GM15510 (cell line): Measurements from ENCODE around the gene S100A10.

Experiments
- POLR2A ChIP-seq: IDR thresholded peaks from 3 replicates; pipeline ENCODE4 v1.6.1; 2011; ENCODE audit warnings: borderline replicate concordance; ENCODE audit not compliant: insufficient read length; ENCODE audit errors: extremely low read depth

Gene S100A10

GRCh38 chr1:151995774-151996173 lies 2.1 kb upstream of the S100A10 start:
- TF ChIP-seq POLR2A = no peak

DNA sequence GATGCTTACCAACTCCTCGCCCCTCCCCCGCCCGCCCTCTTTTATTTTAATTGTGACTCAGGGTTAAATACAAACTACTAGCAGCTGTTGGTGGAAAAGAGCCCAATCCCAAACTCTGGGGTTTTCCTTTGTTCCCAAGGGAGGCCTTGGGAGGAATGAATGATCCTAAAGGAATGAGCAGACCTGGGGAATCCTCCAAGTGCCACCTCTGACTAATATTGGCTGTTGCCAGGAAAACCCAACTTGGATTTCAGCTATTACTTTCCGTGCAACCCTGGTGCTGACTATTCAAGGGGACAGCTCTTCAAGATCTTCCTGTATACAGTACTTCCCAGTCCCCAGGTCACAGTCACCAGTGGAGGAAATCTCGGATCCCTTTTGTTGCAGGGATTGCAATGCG lies 1.3 kb upstream of the S100A10 start:
- no peak for TF ChIP-seq POLR2A

DNA sequence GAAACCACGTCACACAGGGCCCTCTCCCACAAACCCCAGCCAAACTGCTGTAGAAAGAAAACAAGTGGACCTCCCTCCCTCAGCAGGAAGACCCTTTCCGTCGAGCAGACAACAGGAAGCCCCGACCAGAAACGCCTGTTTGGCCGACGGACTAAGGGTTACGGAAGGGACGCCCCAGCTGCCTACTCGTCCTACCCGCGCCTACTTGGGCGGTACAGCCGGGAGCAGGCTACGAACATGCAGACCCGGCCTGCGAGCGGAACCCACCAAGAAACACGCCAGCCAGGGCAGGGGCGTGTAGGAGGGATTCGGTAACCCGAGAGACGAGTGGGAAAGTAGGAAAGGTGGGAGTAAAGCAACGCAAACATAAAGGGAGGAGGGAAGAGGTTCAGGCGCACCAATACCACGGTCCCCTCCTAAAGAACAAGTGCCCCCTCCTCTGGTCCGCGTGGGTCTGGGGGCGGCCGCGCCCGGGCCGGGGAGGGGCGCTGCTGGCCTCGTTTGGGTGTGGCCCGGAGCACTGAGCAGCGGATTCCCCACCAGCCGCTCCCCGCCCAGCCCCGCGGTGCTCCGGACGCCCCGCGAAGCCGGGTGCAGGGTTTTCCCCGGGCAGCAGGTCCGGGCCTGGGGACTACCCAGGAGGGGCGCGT lies 450 bp downstream of the S100A10 start:
- TF ChIP-seq POLR2A = no peak

DNA sequence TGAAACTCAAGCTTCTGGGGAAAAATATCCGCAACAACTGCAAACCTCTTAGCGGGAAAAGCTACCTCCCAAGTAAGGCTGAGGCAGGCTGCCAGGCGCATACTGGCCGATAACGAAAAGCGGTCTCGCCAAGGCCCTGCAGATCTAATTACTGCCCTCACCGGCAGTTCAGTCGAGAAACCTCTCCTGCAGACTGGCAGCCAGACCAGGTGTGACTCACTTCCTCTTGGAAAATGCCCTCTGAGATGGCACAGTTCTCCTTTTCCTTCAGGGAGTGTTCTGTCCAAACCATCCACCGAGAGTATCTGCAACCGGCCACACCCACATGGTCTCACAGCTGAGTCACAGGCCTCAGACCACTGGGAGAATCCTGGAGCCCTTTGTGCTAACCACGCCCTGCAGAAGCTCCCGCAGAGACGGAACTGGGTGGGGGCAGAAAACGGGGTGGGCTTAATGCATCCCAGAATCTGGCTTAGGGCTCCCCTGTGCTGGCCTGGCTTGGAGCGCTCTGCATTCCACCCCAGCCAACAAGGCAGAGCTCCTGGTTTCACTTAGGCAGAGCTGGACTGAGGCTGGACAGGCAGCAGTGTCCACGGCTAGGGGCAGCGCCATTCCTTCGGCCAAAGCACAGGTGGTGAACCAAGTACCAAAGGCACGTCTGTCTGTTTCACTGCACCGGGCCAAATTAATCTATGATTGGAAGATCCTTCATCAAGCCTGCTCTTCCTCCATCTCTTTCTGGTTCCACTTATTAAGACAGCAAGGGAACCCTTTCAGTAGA lies 1.2 kb downstream of the S100A10 start:
- TF ChIP-seq POLR2A = no peak

DNA sequence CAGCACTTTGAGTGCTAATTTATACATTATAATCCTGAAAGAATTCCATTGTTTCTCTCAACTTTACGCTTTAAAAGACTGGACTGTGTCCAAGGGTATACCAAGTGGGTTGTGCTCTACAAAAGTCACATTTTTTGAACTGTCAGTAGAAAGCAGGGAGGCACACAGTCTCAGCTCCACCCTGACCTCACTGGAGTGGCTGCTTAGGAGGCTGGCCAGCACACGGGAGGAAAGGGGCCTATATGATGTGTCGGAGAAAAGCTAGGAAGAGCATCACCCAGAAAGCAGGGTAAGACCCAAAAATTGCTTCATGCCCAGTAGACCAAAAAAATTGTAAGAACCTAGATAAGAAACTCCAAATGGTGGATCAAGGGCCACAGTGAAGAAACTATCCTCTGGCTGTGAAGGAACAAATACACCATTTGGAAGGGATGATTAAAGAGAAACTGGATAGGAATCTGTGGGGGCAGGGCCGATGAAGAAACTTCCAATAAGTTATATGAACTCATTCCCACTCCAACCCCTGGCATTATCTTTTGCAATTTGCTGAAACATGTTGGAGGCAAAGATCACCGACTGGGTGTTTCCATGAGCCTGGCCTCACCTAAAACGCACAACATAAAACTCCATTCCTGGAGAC lies 1.9 kb downstream of the S100A10 start:
- no peak for TF ChIP-seq POLR2A

DNA sequence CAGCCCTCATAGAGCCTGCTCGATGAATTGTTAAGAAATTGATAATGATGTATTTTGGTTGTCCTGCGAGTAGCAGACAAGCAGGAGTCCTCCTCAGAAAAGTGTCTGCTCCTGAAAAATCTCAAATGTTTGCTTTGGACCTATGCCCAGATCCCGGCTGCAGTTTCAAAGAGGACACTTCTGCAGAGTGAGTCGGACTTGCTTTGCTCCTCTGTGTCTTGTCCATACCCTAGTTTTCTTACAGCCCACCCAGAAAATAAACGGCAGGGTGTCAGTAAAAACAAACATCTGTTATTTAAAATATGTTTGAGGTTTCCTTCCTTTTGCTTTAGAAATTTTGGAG lies 2.8 kb downstream of the S100A10 start:
- TF ChIP-seq POLR2A = no peak

GRCh38 chr1:151990058-151990855 lies 3.4 kb downstream of the S100A10 start:
- TF ChIP-seq POLR2A = no peak

GRCh38 chr1:151989211-151989862 lies 4.3 kb downstream of the S100A10 start:
- no peak for TF ChIP-seq POLR2A

DNA sequence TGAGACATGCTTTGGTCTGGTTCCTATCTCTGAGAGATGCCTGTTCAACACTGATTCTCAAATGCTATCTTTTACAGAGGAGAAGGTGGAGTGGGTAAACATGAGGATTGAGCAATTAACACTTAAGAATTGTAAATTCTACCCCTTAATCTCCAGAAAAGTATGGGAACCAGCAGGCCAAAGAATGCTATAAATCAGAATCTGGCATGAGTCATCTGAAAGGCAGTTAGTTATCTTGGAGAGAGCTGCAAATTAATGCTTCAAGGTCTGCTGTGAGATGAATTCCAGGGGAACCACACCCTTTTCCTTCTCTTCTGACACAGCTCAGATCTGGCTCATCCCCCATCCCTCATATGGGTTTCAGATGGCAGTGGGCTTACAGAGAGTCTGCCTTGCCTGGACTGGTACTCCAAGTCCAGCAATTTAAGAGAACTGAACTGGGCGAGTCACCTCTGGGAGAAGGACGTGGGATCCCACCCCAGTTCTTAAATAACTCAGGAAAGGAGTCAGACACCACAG lies 5.2 kb downstream of the S100A10 start:
- no peak for TF ChIP-seq POLR2A

DNA sequence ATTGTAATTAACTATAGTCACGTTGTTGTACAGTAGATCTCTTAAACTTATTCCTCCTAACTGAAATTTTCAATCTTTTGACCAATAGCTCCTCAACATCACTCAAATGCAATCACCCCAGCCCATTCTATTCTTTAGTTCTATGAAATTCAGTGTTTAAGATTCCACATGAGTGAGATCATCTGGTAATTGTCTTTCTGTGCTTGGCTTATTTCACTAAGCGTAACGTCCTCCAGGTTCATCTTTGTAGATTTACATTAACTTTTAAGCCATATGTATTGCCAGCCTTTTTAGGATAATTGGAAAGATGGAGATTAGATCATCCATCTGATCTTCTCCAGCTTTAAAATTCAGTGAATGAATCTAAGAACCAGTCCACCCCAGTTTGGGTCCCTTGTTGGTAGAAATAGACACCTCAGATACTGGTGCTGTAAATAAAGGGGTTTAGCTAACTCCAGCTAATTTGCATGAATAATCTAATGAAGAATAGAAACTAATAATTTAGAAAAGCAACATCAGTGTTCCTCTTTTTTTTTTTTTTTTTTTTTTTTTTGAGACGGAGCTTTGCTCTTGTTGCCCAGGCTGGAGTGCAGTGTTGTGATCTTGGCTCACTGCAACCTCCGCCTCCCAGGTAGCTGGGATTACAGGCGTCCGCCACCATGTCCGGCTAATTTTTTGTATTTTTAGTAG lies 7.0 kb downstream of the S100A10 start:
- TF ChIP-seq POLR2A = no peak

DNA sequence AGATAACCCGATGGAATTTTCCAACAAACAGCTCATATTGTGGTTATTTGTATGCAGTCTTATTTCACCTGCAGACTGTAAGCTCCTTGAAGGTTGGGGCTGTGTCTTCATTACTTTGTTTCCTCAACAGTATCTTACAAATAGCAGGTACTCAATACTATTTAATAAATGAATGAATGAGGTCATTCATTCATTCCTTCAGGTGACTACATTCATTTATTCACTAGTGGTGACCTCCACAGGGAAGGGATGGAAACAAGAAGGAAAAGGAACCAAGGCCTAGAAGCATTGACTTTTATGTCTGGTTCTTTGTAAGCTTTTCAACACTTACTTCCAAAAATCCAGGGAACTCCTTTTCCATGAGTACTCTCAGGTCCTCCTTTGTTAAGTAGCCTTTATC lies 7.9 kb downstream of the S100A10 start:
- TF ChIP-seq POLR2A = no peak

- TF ChIP-seq POLR2A = no peak
Observed at GRCh38 chr1:151985270-151985669, 8.4 kb downstream of the S100A10 start.

DNA sequence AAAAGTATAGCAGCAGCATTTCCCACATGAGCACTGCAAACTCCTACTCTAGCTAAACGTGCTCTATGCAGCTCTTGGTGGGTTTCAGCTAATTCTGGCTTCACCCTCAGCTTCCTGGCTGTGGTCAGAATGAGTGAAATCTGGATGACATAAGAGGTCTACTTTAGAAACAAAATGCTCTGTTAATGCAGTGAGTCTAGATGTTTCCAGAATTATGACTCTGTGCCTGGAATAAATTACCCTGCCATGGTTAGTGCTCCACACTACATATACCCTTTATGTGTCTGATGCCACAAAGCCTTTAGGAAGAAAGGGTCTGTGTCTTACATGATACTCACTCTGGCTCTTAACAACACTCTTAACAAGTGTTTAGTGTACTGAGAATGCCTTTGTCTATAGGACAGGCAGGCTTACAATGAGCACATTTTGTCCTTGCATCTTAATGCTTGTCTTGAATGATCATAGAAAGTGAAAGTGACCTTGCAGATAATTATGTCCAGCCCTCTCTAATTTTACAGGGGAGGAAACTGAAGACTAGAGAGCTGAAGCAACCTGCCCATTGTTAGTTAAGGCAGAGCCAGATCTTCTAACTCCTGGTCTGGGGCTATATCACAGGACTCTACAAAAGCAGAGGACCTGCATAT lies 9.2 kb downstream of the S100A10 start:
- TF ChIP-seq POLR2A = no peak
